BLaER1 (cell line): ENCODE data around the gene LAT.

Source experiments
- H3K27ac ChIP-seq: shearing (Covaris generic); formaldehyde crosslinking; 2 replicates; pipeline ENCODE4 v1.8.1; 2022
- H3K27me3 ChIP-seq: shearing (Covaris generic); formaldehyde crosslinking; 2 replicates; pipeline ENCODE4 v1.8.1; 2022
- H3K36me3 ChIP-seq: shearing (Covaris generic); formaldehyde crosslinking; 2 replicates; pipeline ENCODE4 v1.8.1; 2022
- H3K4me1 ChIP-seq: shearing (Covaris generic); formaldehyde crosslinking; 2 replicates; pipeline ENCODE4 v1.8.1; 2022
- H3K4me2 ChIP-seq: shearing (Covaris generic); formaldehyde crosslinking; 2 replicates; pipeline ENCODE4 v1.8.1; 2022
- H3K4me3 ChIP-seq: shearing (Covaris generic); formaldehyde crosslinking; 2 replicates; pipeline ENCODE4 v1.8.1; 2022
- H3K9ac ChIP-seq: shearing (Covaris generic); formaldehyde crosslinking; 2 replicates; pipeline ENCODE4 v1.8.1; 2022
- H3K9me3 ChIP-seq: shearing (Covaris generic); formaldehyde crosslinking; 2 replicates; pipeline ENCODE4 v1.8.1; 2022
- H4K20me1 ChIP-seq: shearing (Covaris generic); formaldehyde crosslinking; 2 replicates; pipeline ENCODE4 v1.8.1; 2022
- Cebpa-rat ChIP-seq: shearing (Covaris generic); IDR thresholded peaks from 2 replicates; pipeline ENCODE4 v1.8.1; 2022

The LAT gene

GRCh38 chr16:29030086-29030840 is 45.4 kb downstream of the LAT start:
- Histone ChIP-seq H3K36me3 (no peaks in the 10 kb centered on the region), H3K4me2 (peak overlapping the region; percentile 75), H3K4me1 (peaks cover 57% of the 10 kb centered on the region), H4K20me1 (no peaks in the 10 kb centered on the region), H3K27me3 (no peaks in the 10 kb centered on the region), H3K9me3 (no peaks in the 10 kb centered on the region), H3K4me3 (no peak overlapping the region), H3K9ac (no peak overlapping the region), H3K27ac (no peak overlapping the region)
- TF ChIP-seq Cebpa-rat: no peak
